Measurements from ENCODE around the gene EFCAB12.

The EFCAB12 gene

DNA sequence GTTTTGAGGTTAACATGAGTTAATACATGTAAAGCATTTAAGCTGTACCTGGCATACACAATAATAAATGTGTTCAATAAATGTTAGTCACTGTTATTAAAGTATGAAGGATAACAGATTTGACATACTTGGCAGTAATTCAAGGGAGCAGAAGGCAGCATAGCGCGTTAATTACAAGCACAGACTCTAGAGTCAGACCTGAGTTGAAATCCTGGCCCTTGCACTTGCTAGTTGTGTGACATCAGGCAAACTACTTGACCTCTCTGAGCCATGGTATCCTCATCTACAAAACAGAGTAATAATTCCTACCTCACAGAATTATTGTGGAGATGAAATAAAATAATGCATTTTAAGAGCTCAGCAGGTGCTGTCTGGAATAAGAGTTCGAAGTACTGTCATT is 17.0 kb upstream of the EFCAB12 start:
- no peak for DNase-seq (ENCODE audit: low read depth, low spot score)

DNA sequence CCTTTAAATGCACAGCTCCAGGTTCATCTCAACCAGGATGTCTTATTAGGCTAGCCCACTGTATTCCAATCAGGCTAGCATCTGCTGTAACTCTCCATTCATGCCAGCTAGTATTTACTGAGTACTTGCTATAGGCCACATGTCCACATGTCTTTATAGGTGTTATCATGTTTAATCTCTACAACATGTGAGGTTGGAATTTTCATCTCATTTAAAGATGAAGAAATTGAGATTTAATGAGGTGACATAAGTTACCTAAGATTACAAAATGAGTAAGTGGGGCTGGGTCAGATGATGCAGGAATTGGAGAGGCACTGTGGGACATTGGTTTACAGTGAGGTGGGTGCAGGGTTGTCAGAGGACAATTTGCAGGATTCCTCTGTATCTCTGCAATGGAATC is 14.5 kb upstream of the EFCAB12 start:
- no peak for DNase-seq (ENCODE audit: low read depth, low spot score)

DNA sequence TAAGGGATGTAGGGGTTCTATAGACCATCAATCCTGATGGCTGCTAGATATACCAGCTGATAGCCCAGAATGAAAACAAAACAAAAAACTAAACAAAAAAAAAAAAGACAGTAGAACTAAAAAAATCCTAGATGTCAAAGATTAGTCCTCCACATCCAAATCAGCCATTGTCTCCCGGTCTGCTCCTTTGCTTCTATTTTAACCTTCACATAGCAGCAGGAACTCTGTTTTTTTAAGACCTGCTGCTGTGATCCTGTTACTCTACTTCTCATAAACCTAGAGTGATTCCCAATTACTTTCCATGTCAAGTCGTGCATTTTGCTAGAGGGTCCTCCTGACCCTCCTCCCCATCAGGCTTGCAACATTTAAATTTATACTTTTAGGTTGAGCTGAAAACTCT is 14.1 kb upstream of the EFCAB12 start:
- no peak for DNase-seq (ENCODE audit: low read depth, low spot score)

DNA sequence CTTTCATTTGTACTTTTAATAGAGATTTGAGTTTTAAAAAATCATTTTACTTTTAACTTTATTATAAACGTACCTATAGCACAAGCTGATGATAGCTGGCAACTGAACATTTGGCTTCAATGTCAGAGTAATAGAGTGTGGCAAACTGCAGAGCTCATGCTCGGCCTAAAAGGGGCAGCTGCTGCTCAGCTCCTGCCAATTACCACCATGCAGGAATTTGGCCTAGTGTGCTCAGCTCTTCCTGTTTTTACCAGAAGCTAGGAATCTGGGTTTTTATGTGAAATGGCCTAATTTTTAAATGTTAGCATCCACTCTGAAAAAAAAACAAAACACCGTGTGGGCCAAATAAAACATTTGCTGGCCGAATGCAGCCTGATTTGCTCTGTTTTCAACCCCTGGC is 13.3 kb upstream of the EFCAB12 start:
- no peak for DNase-seq (ENCODE audit: low read depth, low spot score)

DNA sequence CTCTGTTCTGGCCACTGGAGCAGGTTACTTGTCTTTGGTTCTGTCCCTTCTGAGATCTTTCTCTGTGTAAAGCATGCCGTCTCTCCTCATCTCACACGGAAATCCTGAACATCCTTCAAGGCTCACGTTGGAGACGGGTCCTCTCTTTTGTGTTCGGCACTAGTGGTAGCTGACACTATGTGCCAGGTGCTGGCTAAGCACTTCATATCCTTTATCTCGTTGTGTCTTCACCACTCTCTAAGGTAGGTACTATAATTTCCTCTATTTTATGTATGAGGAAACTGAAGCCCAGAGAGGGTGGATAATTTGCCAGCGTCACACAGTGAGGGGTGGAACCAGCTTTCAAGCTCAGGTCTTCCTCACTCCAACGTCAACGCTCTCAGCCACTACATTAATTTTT is 12.8 kb upstream of the EFCAB12 start:
- no peak for DNase-seq (ENCODE audit: low read depth, low spot score)

DNA sequence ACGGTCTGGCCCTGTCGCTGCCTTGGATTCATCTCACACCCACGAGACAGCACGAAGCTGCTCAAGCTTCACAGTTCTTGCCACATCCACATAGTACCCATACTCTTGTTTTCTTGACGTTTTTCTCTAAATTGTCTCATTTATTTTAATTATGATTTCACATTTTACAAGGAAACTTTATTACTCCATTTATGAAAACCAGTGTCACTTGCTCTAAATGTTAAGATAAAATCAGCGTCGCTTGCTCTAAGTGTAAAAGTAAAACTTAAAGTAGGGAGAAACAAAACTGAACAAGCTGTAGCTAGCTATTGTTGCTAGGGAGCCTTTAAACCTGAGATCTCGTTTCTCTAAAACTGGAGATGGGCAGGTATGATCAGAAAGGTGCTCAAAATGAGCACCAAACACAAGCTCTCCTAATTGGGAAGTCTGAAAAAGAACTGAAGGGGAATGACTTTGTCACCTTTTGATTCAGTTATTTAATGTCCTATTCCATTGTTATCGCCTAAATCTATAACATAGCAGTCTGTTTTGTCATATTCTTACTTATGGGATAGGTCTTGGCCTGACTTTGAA is 12.3 kb upstream of the EFCAB12 start:
- no peak for DNase-seq (ENCODE audit: low read depth, low spot score)

DNA sequence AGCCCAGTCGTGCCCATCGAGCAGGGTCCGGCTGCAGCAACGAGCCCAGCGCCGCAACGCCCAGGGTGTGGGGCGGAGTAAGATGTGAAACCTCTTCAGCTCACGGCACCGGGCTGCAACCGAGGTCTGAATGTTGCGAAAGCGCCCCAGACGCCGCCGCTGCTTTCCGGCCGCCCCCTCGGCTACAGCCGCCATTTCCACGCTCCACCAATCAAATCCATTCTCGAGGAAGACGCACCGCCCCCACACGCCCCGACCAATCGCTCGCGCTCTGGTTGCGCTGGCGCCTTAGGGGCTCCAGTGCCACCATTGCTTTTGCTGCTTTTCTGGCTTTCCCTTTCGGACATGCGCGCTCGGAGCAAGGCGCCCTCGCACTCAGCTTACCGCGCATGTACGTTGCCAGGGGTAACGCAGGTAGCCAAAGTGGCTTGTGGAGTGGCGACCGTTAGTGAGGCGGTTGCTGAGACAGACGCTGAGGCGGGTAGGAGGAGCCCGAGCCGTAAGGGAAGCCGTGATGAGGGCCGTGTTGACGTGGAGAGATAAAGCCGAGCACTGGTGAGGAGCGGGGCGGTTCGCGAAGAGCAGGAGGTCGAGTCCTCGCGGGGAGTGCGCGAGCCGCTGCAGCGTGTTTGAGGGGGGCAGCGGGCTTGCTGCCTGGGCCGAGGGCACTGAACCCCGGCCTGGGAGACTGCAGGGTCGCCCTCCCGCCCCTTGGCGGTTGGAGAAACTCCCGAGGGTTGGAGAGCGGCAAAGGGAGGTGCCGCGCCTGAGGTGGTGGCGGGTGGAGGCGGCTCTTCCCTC is 11.6 kb upstream of the EFCAB12 start, which contains the start of the genes IFT122 and MBD4:
IFT122 (plus strand) TSS at position 408 of the 801 bp plus-strand sequence; CDS start at position 515, 107 bp downstream.
MBD4 (minus strand) TSS at position 132 of the 801 bp plus-strand sequence; CDS start at position 17, 115 bp downstream.
- peak; percentile 97 for DNase-seq (ENCODE audit: low read depth, low spot score)

DNA sequence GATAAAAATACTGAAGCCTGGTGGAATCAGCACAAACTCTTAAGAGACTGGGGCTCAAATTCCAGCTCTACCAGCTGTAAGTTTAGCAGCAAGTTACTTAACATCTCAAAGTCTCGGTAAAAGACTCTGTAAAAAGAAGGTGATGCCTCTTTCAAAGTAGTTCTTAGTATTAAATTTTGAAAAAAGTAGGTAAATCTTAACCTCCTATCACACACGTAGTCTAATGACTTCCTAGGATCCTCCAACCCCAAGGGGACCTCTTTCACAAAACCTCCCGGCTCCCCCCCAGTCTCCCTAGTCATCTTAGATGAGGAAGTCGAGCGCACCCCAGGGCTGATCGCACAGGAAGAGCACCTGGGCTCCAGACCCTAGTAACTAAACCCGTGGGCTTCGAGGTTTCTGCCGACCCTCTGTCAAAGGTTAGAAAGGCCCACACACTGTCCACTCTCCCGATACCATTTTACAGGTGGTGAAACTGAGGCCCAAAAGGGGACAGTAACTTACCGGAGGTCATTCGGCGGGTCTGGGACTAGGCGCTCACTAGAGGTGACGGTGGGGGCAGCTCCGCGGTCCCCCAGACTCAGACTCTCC is 10.9 kb upstream of the EFCAB12 start:
- DNase-seq (ENCODE audit: low read depth, low spot score) = no peak

DNA sequence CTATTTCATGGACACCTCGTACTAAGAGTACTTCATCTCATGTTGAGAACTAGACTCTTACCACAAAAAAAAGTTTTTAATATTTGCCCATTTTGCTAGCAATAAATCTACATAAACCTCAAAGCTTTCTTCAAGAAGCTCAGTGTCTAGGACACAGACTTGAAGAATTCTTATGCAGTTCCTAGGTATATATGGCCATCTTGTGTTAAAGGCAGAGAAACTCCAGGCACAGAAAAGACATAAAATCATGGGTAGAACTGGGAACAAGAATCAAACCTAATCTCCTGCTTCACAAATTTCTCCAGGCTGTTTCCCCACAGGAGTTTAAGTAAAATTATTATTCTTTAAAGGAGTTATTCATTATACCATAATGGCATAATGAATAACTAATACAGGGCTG is 6.9 kb upstream of the EFCAB12 start:
- no peak for DNase-seq (ENCODE audit: low read depth, low spot score)

DNA sequence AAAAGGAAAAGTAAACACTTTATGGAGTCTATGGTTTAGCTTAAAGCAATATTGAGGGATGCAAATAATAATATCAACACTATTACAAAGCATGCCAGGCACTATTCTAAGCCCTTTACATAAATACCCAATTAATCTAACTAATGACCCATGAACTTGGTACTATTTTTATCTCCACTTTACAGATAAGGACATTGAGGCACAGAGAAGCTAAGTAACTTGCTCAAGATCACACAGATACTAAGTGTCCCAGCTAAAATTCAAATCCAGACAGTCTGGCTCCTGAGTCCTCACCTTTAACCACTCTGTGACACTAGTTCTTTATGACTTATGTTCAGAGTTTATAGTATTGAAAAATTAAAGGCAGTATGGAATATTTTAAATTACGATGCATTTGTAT is 5.7 kb upstream of the EFCAB12 start:
- no peak for DNase-seq (ENCODE audit: low read depth, low spot score)

DNA sequence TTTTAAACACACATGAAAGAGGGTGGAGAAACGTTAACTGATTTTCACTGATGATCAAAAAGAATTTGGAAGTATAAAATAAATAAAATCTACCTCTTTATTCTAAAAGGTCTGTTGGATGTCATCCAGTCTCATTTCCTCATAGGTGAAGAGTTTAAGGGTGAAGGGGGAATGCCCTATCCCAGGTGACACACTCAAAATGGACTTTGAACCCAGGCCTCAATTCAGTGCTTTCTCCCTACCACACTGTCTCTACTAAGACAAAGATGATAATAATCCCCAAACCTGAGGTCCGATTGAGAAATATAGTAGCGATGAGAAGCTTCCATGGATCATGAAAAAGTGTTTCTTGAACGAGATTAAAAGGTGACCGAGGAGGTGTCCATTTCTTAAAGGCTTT is 5.1 kb upstream of the EFCAB12 start:
- DNase-seq (ENCODE audit: low read depth, low spot score) = no peak

DNA sequence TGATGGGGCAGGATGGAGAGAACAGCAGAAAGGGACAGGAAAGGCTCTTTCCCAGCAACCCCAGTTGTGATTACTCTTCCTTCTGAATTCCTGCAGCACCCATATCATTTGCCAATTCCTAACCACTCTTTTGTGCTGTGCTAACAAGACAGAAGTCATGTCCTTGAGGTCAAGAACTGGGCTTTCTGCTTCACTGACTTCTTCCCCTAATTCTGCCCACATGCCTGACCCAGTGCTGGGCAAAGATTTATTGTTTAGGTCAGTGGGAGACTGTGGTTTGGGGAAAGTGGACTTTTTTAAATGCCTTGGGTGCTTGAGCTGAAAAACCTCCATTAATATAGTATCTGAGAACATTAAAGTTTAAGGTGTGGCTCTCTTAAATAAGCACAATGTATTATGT is 4.2 kb upstream of the EFCAB12 start:
- DNase-seq (ENCODE audit: low read depth, low spot score) = no peak

DNA sequence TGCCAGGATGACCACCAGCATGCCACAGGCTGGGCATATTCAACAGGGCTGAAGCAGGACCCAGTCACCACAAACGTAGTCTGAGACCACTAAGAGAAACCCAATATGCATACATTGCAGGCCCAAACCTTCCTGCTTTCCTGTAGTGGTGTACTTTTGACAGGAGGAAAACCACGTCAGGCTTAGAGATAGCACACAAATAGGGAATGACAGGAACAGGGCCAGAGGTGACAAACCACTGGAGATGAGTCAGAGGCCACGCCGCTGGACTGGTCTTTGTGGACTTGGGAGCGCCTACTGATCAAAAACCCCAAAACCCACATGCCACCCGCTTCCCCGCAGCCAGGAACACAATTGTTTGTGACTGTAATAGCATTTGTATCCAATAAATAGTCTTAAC is 3.6 kb upstream of the EFCAB12 start:
- no peak for DNase-seq (ENCODE audit: low read depth, low spot score)

DNA sequence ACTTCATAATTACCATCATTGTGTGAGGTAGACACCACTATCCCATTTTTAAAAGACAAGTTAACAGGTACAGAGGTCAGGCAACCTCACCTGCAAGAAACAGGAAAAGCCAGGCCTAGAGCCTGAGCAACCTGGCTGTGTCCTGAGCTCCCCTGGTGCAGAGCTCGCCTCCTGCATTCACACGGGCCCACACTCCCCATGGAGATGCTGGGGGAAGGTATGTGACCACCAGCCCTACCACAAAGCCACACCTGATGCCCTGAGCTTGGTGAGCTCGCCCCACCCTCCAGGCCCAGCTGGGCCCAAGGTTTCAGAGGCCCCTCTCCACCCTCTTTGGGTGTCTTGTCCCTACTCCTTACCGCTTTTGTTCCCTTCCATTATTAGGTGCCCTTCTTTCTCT is 1.2 kb upstream of the EFCAB12 start:
- no peak for DNase-seq (ENCODE audit: low read depth, low spot score)

DNA sequence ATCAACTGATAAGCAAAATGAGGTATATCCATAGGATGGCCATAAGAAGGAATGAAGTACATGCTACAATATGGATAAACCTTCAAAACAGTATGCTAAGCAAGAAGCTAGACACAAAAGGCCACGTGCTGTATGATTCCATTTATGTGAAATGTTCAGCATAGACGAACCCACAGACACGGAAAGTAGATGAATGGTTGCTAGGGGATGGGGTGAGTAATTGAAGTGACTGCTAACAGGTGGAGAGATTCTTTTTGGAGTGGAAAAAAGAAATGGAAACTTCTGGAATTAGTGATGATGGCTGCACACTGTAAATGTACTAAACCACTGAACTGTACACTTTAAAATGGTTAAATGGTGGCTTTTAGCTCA is 630 bp upstream of the EFCAB12 start:
- no peak for DNase-seq (ENCODE audit: low read depth, low spot score)

DNA sequence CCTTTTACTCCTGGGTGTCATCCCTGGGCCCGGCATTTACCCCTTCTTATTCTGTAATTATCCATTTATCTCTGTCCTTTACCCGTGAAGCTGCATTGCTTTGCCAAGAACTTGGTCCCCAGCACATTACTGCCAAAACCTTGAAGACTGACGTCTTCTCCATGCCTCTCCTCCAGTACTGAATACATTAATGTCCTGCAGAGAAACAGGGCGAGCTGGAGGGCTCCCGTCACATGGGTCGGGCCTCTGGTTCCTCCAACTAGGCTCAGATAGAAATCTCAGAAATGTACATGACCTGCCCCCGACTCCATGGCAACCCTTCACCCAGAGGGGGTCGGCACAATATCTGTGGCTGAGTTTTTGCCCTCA is 445 bp downstream of the EFCAB12 start:
- no peak for DNase-seq (ENCODE audit: low read depth, low spot score)

DNA sequence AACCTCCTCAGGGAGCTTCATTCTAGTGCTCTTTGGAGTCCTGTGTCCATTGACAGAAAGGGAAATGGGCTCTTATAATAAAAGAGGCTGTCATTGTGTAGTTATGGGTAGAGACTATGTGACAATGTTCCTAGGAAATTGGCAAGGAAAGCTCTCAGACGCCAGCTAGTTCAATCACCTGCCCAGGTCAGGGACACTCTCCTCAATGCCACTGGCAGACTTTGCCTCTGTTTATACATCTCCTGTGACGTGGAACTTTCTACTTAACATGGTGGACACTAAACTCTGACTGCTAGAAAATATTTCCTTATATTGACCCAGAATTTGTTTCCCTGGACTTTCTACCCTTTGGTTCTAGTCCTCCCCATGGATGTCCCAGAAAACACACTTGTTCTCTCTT is 2.8 kb downstream of the EFCAB12 start:
- no peak for DNase-seq (ENCODE audit: low read depth, low spot score)

DNA sequence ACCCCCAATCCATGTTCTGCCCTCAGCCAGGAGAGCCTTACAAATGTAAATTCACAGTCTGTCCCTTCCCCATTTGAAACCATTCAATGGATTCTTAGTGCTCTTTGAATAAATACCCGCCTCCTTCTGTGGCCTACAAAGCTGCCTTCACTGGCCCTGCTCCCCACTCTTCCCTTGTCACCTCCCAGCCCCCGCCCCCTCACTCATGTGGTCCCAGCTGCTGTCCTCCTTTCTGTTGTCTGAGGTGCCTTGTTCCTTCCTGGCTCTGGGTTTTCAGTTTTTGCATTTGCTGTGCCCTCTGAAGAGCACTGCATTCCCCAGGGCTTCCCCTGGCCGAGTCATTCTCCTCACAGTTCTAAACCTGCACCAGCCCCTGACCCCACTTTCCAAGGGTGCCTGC is 3.2 kb downstream of the EFCAB12 start:
- DNase-seq (ENCODE audit: low read depth, low spot score) = no peak

DNA sequence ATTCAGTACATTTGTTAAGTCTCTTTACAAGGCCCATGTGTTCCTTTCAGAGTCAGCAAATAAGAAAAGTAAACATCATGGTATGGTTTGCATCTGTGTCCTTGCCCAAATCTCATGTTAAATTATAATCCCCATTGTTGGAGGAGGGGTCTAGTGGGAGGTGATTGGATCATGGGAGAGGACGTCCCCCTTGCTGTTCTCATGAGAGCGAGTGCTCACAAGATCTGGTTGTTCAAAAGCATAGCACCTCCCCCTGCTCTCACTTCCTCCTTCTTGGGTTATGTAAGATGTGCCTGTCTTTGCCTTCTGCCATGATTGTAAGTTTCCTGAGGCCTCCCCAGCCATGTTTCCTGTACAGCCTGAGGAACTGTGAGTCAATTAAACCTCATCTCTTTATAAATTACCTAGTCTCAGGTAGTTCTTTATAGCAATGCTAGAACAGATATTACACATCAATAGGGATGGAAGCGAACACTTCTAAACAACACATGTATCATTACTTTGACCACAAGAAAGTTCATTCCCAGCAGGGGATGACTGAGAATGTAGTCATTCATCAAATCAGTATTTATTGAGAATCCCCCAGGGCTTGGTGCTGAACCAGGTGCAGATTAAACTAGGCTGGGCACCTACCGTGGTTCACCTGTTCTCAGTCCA is 4.1 kb downstream of the EFCAB12 start:
- DNase-seq (ENCODE audit: low read depth, low spot score) = no peak

DNA sequence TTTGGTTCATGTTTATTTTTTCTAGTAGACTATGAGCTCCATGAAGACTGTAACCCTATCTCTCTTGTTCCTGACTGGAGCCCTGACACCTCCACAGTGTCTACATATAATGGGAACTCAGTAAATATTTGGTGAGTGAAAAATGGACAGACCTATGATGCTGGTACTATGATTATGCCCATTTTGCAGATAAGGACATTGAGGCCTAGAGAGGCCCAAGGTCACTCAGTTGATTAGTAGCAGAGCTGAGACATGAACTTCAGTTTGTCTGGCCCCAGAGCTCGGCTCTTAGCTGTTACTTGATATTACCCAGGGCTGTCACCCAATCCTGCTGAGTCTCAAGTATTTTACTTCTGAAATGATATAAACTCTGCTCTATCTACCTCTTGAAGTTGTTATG is 5.5 kb downstream of the EFCAB12 start:
- no peak for DNase-seq (ENCODE audit: low read depth, low spot score)

DNA sequence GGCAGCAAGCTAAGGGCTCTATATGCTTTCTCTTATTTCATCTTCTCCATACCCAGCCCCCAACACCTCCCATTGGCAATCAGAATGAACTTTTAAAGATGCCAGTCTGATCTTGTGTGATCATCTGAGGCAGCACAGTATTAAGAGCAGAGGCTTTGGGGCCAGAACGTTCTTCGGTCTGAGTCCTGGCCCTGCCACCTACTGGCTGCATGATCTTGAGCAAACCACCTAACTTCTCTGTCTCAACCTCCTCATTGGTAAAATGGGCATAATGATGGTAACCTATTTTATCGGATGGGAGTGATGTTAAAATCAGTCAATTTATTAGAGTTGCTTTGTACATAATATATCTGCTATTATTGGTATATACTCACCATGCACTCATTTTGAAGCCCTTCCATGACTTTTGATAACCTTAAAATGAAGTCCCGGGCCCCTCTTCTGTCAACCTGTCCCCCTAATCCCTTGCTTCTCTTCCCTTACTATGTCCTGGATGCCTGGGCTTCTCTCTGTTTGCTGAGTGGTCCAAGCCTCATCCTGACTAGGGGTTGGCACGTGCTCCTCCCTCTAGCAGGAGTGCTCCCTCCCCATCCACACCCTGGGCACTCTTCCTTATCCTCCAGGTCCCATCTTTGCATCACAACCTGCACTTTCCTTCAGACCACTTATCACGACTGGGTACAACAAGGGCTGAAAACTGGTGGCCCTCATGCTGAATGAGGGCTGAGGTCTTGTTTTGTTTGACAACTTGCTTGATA is 6.3 kb downstream of the EFCAB12 start:
- DNase-seq (ENCODE audit: low read depth, low spot score) = no peak

All from smooth muscle cell of the brain vasculature (primary cell).